GM12878 (cell line): ENCODE results near the gene DOHH. TPM values are rescaled to one million over a fixed set of nuclear protein-coding genes. Genes with fewer than 3 reads are reported as not detected.

Source experiments
- ATAC-seq: fragments of 200-7000 bp; cut with Tn5 transposase; 3 replicates; pipeline ENCODE4 v1.9.1; 2020; ENCODE audit warnings: mild to moderate bottlenecking, moderate library complexity
- BruUV-seq: library from RNA; stranded (reverse); fragments of 400-500 nt; replicated peaks from 2 replicates; lab custom pipeline; 2021; lab: Mats Ljungman, UMichigan
- CTCF ChIA-PET: fragments of 300-600 bp; sonication (Branson Sonifier 250); formaldehyde crosslinking; extraction: SDS; loops from one replicate; lab custom pipeline; 2021; ENCODE audit warnings: inconsistent platforms; lab: Yijun Ruan, JAX
- POLR2A ChIA-PET: fragments of 350-600 bp; formaldehyde crosslinking; extraction: SDS; loops from one replicate; lab custom pipeline; 2021; ENCODE audit warnings: inconsistent platforms; lab: Charles Lee
- RAD21 ChIA-PET: fragments of 300-600 bp; sonication (Branson Sonifier 250); formaldehyde crosslinking; loops from one replicate; lab custom pipeline; 2023; ENCODE audit warnings: antibody characterized with exemption; ENCODE audit not compliant: unreplicated experiment; lab: Charles Lee
- SMC1A ChIA-PET: fragments of 300-600 bp; sonication (Branson Sonifier 250); formaldehyde crosslinking; loops from one replicate; lab custom pipeline; 2023; ENCODE audit not compliant: unreplicated experiment, uncharacterized antibody; lab: Charles Lee
- DNase-seq: peaks from one replicate; pipeline ENCODE4 v3.0.0-alpha.2; 2011; ENCODE audit warnings: low read depth, low spot score
- FAIRE-seq: peaks from 3 replicates; lab custom pipeline; 2011; peaks lifted over from hg19 to GRCh38; lab: Jason Lieb, UNC
- H2AFZ ChIP-seq: 2 replicates; pipeline ENCODE4 v1.6.0; 2011; ENCODE audit warnings: low read depth, low read length, control low read depth; ENCODE audit not compliant: control insufficient read depth
- H3K27ac ChIP-seq: 2 replicates; pipeline ENCODE4 v1.5.1; 2011; ENCODE audit warnings: control low read depth; ENCODE audit not compliant: control insufficient read depth, insufficient read depth
- H3K27me3 ChIP-seq, 2 experiments: replicated peaks in 1 of 2; 2 replicates each; pipeline versions ENCODE4 v1.6.0 to v1.6.1; 2011; ENCODE audit warnings: low read length in 1 of 2; ENCODE audit not compliant: control insufficient read depth in 2 of 2, insufficient read depth in 2 of 2
- H3K36me3 ChIP-seq, 2 experiments: 2 replicates each; pipeline ENCODE4 v1.5.1; 2011; ENCODE audit warnings: low read length in 1 of 2; ENCODE audit not compliant: control insufficient read depth in 2 of 2, insufficient read depth in 2 of 2
- H3K4me1 ChIP-seq: 2 replicates; pipeline ENCODE4 v1.6.1; 2011; ENCODE audit warnings: mild to moderate bottlenecking, low read length, moderate library complexity, mixed read lengths; ENCODE audit not compliant: control insufficient read depth, insufficient read depth
- H3K4me2 ChIP-seq: 2 replicates; pipeline ENCODE4 v1.6.0; 2011; ENCODE audit warnings: control low read depth; ENCODE audit not compliant: control insufficient read depth, insufficient read depth
- H3K4me3 ChIP-seq: fragments of 200-600 bp; sonication (generic); 2 replicates; pipeline ENCODE4 v1.5.1; 2016
- H3K79me2 ChIP-seq: 2 replicates; pipeline ENCODE4 v1.6.0; 2011; ENCODE audit warnings: low read length; ENCODE audit not compliant: control insufficient read depth, insufficient read depth
- H3K9ac ChIP-seq: 2 replicates; pipeline ENCODE4 v1.8.0; 2011; ENCODE audit warnings: low read length, control low read depth, mixed read lengths; ENCODE audit not compliant: control insufficient read depth, insufficient read depth
- H3K9me3 ChIP-seq: replicated peaks from 3 replicates; pipeline ENCODE4 v1.5.1; 2011; ENCODE audit warnings: mild to moderate bottlenecking, low read length; ENCODE audit not compliant: control insufficient read depth, insufficient read depth
- H4K20me1 ChIP-seq: 2 replicates; pipeline ENCODE4 v1.6.0; 2011; ENCODE audit not compliant: control insufficient read depth, insufficient read depth
- BACH1 ChIP-seq: fragments of 450-650 bp; IDR thresholded peaks from 2 replicates; pipeline ENCODE4 v1.6.1; 2017; ENCODE audit warnings: mild to moderate bottlenecking, borderline replicate concordance
- BCL3 ChIP-seq: IDR thresholded peaks from 2 replicates; pipeline ENCODE4 v1.6.1; 2011; ENCODE audit warnings: borderline replicate concordance, low read depth, mild to moderate bottlenecking, moderate library complexity, low read length; ENCODE audit not compliant: insufficient read depth, poor library complexity, severe bottlenecking
- GATAD2B ChIP-seq: fragments of 450-650 bp; conservative IDR thresholded peaks from 2 replicates; pipeline ENCODE4 v1.6.1; 2017; ENCODE audit warnings: low read depth, mild to moderate bottlenecking, moderate library complexity
- HDAC2 ChIP-seq: fragments of 200-600 bp; sonication (generic); IDR thresholded peaks from 2 replicates; pipeline ENCODE4 v1.6.1; 2017
- PAX5 ChIP-seq: IDR thresholded peaks from 2 replicates; pipeline ENCODE4 v1.6.1; 2011; ENCODE audit warnings: low read depth, low read length, borderline replicate concordance
- POLR2A ChIP-seq: IDR thresholded peaks from 2 replicates; pipeline ENCODE4 v1.6.1; 2011; ENCODE audit warnings: low read depth, mild to moderate bottlenecking, low read length
- PRDM15 ChIP-seq: fragments of 450-650 bp; formaldehyde crosslinking; IDR thresholded peaks from 2 replicates; pipeline ENCODE4 v1.4.0; 2020; ENCODE audit warnings: mild to moderate bottlenecking, moderate library complexity
- WGBS: methylation state at CpG from one replicate; pipeline ENCODE4 v1.1.6; 2016; ENCODE audit warnings: low lambda C conversion rate; ENCODE audit not compliant: insufficient replicate concordance, insufficient coverage; ENCODE audit errors: missing lambda C conversion rate; 5-methylcytosine and 5-hydroxymethylcytosine counted together
- in situ Hi-C: fragments of 300-500 bp; cut with MboI; formaldehyde crosslinking; loops from 9 replicates; pipeline ENCODE4 v1.14.3; 2018; ENCODE audit warnings: mixed read lengths
- intact Hi-C: fragments of 100-400 bp; cut with micrococcal nuclease; formaldehyde crosslinking; loops from one replicate; pipeline ENCODE4 v1.14.2; 2022; ENCODE audit not compliant: unreplicated experiment
- polyA plus RNA-seq, 11 experiments: library from polyadenylated mRNA; depleted of rRNA in 4 of 11; unstranded in 6 of 11; stranded (reverse) in 5 of 11; fragments of >200 nt; fragmentation: Nextera tagmentation in 4 of 11; fragmentation: Illumina TruSeq in 1 of 11; extraction: Ambion mirVana in 4 of 11; extraction: Trizol in 1 of 11; gene quantifications; 1 replicate in 1 of 11; 2 replicates in 10 of 11; pipeline versions ENCODE4 v1.2.1 to v1.2.3, GENCODE V29; 2011 to 2016; ENCODE audit warnings: inconsistent platforms in 2 of 11, missing spikeins in 2 of 11, low read depth in 1 of 11
- total RNA-seq, 4 experiments: library from RNA; depleted of rRNA in 3 of 4; stranded (reverse); fragments of >200 nt in 3 of 4; fragmentation: Illumina TruSeq in 1 of 4; extraction: Trizol in 1 of 4; gene quantifications; 2 replicates each; pipeline versions ENCODE4 v1.2.1 to v1.2.3, GENCODE V29; 2013 to 2021

DOHH gene
- total and polyA plus RNA-seq, 10 of the 15 experiments (the other 5 are each of a cell fraction or from before 2014, with no cell fraction given), result 0.11 to 28.6 (median 11.7) TPM

DNA sequence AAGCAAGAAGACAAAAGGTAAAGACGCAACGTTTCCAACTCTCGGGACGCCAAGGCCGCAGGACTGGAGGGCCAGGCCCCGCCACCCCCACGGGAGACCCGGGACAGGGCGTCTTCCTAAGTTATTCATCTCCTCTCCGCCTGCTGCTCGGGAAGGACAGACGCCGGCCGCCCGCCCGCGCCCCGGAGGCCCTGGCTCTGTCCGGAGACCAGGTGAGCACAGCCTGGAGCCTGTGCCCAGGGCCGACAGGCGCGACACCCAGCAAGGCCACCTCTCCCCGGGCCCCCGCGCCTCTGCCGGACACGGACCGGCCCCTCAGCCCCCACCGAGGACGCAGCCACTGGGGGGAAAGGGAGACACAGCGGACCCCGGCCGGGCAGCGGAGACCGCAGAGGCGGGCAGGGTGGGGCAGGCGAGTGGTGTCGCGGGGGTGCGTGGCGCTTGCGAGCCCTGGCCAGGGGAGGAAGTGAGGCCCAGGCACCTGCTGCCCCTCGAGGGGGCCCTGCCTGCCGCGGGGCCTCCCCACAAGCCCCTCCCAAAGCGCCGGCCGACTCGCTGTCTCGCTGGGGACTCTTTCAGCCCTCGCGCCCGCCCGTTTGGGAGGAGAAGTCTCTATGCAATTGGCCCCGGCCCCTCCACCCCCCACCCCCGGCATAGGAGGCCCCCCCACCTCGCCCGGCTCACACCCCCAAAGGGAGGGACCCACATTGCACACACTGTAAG is 37.3 kb downstream of the DOHH start:
- H2AFZ ChIP-seq, result no peak overlapping the region
- no peak overlapping the region for H3K4me2 ChIP-seq
- ChIA-PET POLR2A (no interaction called here), CTCF (no interaction called here), SMC1A (no interaction called here), RAD21 (no interaction called here)
- TF ChIP-seq POLR2A (0 out of 2 replicates have a peak, but pooled peaks have one; percentile 3), PAX5 (no peak), BACH1 (no peak)
- no peak overlapping the region for H3K4me3 ChIP-seq
- no peaks in the 10 kb centered on the region for H4K20me1 ChIP-seq
- no peak for FAIRE-seq
- TSS peak; percentile 61 for BruUV-seq
- WGBS, result 98% methylated on average over 37 of the region's 58 CpGs
- H3K27ac ChIP-seq, result no peak overlapping the region
- H3K27me3 ChIP-seq, result no peaks in the 10 kb centered on the region
- in situ Hi-C loops, result no loop called here
- no peaks in the 10 kb centered on the region for H3K9me3 ChIP-seq
- H3K9ac ChIP-seq, result no peak overlapping the region
- no peaks in the 10 kb centered on the region for H3K79me2 ChIP-seq
- no peak for ATAC-seq
- DNase-seq, result no peak
- intact Hi-C loops, result no loop called here
- H3K4me1 ChIP-seq, result no peaks in the 10 kb centered on the region
- peaks cover 0 to 3% of the 10 kb centered on the region in 2 experiments; a peak in 2 of 4 replicates for H3K36me3 ChIP-seq

DNA sequence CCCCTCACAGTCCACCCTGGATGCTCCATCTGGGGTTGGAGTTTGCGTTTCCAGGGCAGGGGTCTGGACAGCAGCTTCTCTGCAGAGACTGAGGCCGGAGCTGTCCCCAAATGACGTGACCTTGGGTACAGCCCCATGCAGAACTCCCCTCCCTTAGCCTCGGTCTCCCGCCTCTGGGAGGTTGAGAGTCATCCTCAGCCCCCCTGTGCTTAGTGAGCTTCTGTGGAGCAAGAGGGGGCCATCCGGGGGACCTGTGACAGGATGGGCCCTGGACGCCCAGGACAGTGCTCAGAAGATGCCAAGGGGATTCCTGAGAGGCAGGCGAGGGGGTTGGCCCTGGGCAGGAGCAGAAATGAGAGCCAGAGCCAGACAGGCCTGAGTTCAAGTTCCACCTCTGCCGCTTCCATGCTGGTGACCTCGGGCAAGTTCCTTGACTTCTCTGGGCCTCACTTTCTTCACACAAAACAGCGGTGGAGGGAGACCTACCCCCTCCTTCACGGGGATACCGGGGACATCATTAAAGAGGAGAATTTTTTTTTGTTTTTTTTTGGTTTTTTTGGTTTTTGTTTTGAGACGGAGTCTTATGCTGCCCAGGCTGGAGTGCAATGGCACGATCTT is 40.4 kb downstream of the DOHH start:
- no peak for TF ChIP-seq HDAC2
- no peak for TF ChIP-seq BCL3
- TF ChIP-seq PRDM15, result no peak
- TF ChIP-seq GATAD2B, result no peak
- Histone ChIP-seq H3K4me3 (no peak overlapping the region), H3K27me3 (no peaks in the 10 kb centered on the region), H3K79me2 (no peaks in the 10 kb centered on the region), H3K27ac (no peak overlapping the region), H3K36me3 (peaks cover 5 to 15% of the 10 kb centered on the region in 2 experiments; a peak in 3 of 4 replicates), H2AFZ (no peak overlapping the region), H3K9ac (no peak overlapping the region), H4K20me1 (no peaks in the 10 kb centered on the region), H3K4me1 (no peaks in the 10 kb centered on the region), H3K4me2 (no peak overlapping the region), H3K9me3 (no peaks in the 10 kb centered on the region)
- RAD21 ChIA-PET, result no interaction called here
- WGBS, result 89% methylated on average over 15 of the region's 15 CpGs
- intact Hi-C loops (no loop called here), in situ Hi-C loops (no loop called here)
- BruUV-seq, result no TSS peak
- DNase-seq, result no peak
- CTCF ChIA-PET, result interaction anchor here (0.6 to 1.2 kb wide), 2 partner anchors 11 to 25 kb away, joined by 3 read pairs; no protein-coding TSS in a partner anchor
- no peak for FAIRE-seq
- no peak for ATAC-seq
- POLR2A ChIA-PET, result interaction anchor here (0.5 kb wide), 1 partner anchor 173 kb away, joined by 3 read pairs; no protein-coding TSS in a partner anchor
- SMC1A ChIA-PET, result no interaction called here
